A549 (cell line): ENCODE data around the gene TIGIT. TPM values are rescaled to one million over a fixed set of nuclear protein-coding genes. Genes with fewer than 3 reads are reported as not detected.

Experiments used
- ATAC-seq, 2 experiments: fragments of 200-7000 bp in 1 of 2; fragments of >200 bp in 1 of 2; cut with Nextera tagmentation in 1 of 2; cut with Tn5 transposase in 1 of 2; 3 replicates each; pipeline versions ENCODE4 v1.8.0 to v1.9.1; 2018 to 2020; ENCODE audit warnings: mild to moderate bottlenecking in 1 of 2, moderate library complexity in 1 of 2
- CTCF ChIA-PET: fragments of 300-600 bp; sonication (Branson Sonifier 250); formaldehyde crosslinking; extraction: SDS; loops from one replicate; lab custom pipeline; 2021; ENCODE audit warnings: antibody characterized with exemption, inconsistent platforms; lab: Yijun Ruan, JAX
- POLR2A ChIA-PET: fragments of 350-600 bp; formaldehyde crosslinking; extraction: SDS; loops from one replicate; lab custom pipeline; 2021; ENCODE audit warnings: antibody characterized with exemption, inconsistent platforms; lab: Yijun Ruan, JAX
- DNase-seq, 2 experiments: peaks; one replicate each; pipeline versions ENCODE4 v3.0.0 to v3.0.0-alpha.2; 2011 to 2016; ENCODE audit warnings: low read depth in 1 of 2, low spot score in 1 of 2
- FAIRE-seq: peaks from 2 replicates; lab custom pipeline; 2011; peaks lifted over from hg19 to GRCh38; lab: Jason Lieb, UNC
- H3K27ac ChIP-seq, 2 experiments: fragments of >200 bp; sonication (Bioruptor Twin); formaldehyde crosslinking; 3 replicates each; pipeline ENCODE4 v1.5.1; 2016 to 2017
- H3K4me1 ChIP-seq: fragments of >200 bp; sonication (Bioruptor Twin); formaldehyde crosslinking; 3 replicates; pipeline ENCODE4 v1.6.1; 2016
- H3K4me2 ChIP-seq: fragments of >200 bp; sonication (Bioruptor Twin); formaldehyde crosslinking; 3 replicates; pipeline ENCODE4 v1.6.1; 2016
- H3K4me3 ChIP-seq: fragments of >200 bp; sonication (Bioruptor Twin); formaldehyde crosslinking; 3 replicates; pipeline ENCODE4 v1.5.1; 2016
- H3K9me3 ChIP-seq: fragments of >200 bp; sonication (Bioruptor Twin); formaldehyde crosslinking; 3 replicates; pipeline ENCODE4 v1.6.1; 2016
- ATOH8 ChIP-seq: fragments of 250-450 bp; sonication (Bioruptor Pico); IDR thresholded peaks from 2 replicates; pipeline ENCODE4 v1.5.0; 2020; ENCODE audit warnings: low read depth, mild to moderate bottlenecking, moderate library complexity
- CBX2 ChIP-seq: fragments of 200-600 bp; sonication (generic); IDR thresholded peaks from 2 replicates; pipeline ENCODE4 v1.6.1; 2016; ENCODE audit warnings: low read depth, mild to moderate bottlenecking, borderline replicate concordance
- CBX8 ChIP-seq: fragments of 200-600 bp; sonication (generic); IDR thresholded peaks from 2 replicates; pipeline ENCODE4 v1.6.1; 2016
- CEBPB ChIP-seq, 2 experiments: fragments of >200 bp in 1 of 2; sonication (Bioruptor Twin) in 1 of 2; formaldehyde crosslinking in 1 of 2; IDR thresholded peaks; 2 replicates each; pipeline ENCODE4 v1.6.1; 2012 to 2016
- CTCF ChIP-seq: fragments of >200 bp; sonication (Bioruptor Twin); formaldehyde crosslinking; IDR thresholded peaks from 3 replicates; pipeline ENCODE4 v1.5.1; 2016
- EP300 ChIP-seq, 2 experiments: fragments of >200 bp; sonication (Bioruptor Twin); formaldehyde crosslinking; IDR thresholded peaks; 2 replicates in 1 of 2; 3 replicates in 1 of 2; pipeline ENCODE4 v1.6.1; 2016 to 2017
- FOSB ChIP-seq: fragments of 250-450 bp; sonication (Bioruptor Pico); IDR thresholded peaks from 2 replicates; pipeline ENCODE4 v1.5.0; 2020; ENCODE audit warnings: mild to moderate bottlenecking, moderate library complexity
- FOSL2 ChIP-seq, 2 experiments: fragments of 450-650 bp in 1 of 2; fragments of >200 bp in 1 of 2; sonication (Bioruptor Twin) in 1 of 2; formaldehyde crosslinking; IDR thresholded peaks; 2 replicates each; pipeline versions ENCODE4 v1.5.0 to v1.6.1; 2016 to 2020; ENCODE audit warnings: mild to moderate bottlenecking in 1 of 2, moderate library complexity in 1 of 2
- GATA3 ChIP-seq: IDR thresholded peaks from 2 replicates; pipeline ENCODE4 v1.6.1; 2012; ENCODE audit warnings: borderline replicate concordance
- HES2 ChIP-seq: fragments of >200 bp; sonication (Bioruptor Twin); formaldehyde crosslinking; IDR thresholded peaks from 2 replicates; pipeline ENCODE4 v1.6.1; 2016
- HEYL ChIP-seq: fragments of 250-450 bp; sonication (Bioruptor Pico); IDR thresholded peaks from 2 replicates; pipeline ENCODE4 v1.8.0; 2021; ENCODE audit warnings: mild to moderate bottlenecking, moderate library complexity
- HOXB13 ChIP-seq: fragments of 250-450 bp; sonication (Bioruptor Pico); IDR thresholded peaks from 2 replicates; pipeline ENCODE4 v1.5.0; 2020; ENCODE audit warnings: low read depth, mild to moderate bottlenecking, moderate library complexity
- HOXB5 ChIP-seq: fragments of 250-450 bp; sonication (Bioruptor Pico); IDR thresholded peaks from 2 replicates; pipeline ENCODE4 v1.5.0; 2020; ENCODE audit warnings: mild to moderate bottlenecking, moderate library complexity
- JUN ChIP-seq, 2 experiments: fragments of >200 bp; sonication (Bioruptor Twin); formaldehyde crosslinking; IDR thresholded peaks; 2 replicates in 1 of 2; 3 replicates in 1 of 2; pipeline ENCODE4 v1.6.1; 2016 to 2017
- MAFK ChIP-seq: fragments of 450-650 bp; IDR thresholded peaks from 2 replicates; pipeline ENCODE4 v1.6.1; 2014; ENCODE audit not compliant: partially characterized antibody
- MYC ChIP-seq: IDR thresholded peaks from 2 replicates; pipeline ENCODE4 v1.6.1; 2012; ENCODE audit warnings: mild to moderate bottlenecking, inconsistent platforms, low read length, improper control_type of control experiment, borderline replicate concordance
- NPAS2 ChIP-seq: fragments of 250-450 bp; sonication (Bioruptor Pico); IDR thresholded peaks from 2 replicates; pipeline ENCODE4 v1.8.0; 2022; ENCODE audit warnings: mild to moderate bottlenecking, moderate library complexity, borderline replicate concordance
- NR3C1 ChIP-seq: fragments of >200 bp; sonication (Bioruptor Twin); formaldehyde crosslinking; IDR thresholded peaks from 3 replicates; pipeline ENCODE4 v1.6.1; 2017
- POLR2A ChIP-seq: IDR thresholded peaks from 2 replicates; pipeline ENCODE4 v1.6.1; 2012; ENCODE audit warnings: mild to moderate bottlenecking, low read length
- RCOR1 ChIP-seq: fragments of 150-350 bp; IDR thresholded peaks from 2 replicates; pipeline ENCODE4 v1.6.1; 2014; ENCODE audit warnings: antibody characterized with exemption, low read length, low read depth
- REST ChIP-seq: fragments of 200-600 bp; sonication (generic); IDR thresholded peaks from 2 replicates; pipeline ENCODE4 v1.6.1; 2016; ENCODE audit warnings: antibody characterized with exemption, mild to moderate bottlenecking, moderate library complexity
- RFX5 ChIP-seq: fragments of 450-650 bp; IDR thresholded peaks from 2 replicates; pipeline ENCODE4 v1.7.1; 2014; ENCODE audit warnings: antibody characterized with exemption, mild to moderate bottlenecking, moderate library complexity
- TFCP2L1 ChIP-seq: fragments of 250-450 bp; sonication (Bioruptor Pico); IDR thresholded peaks from 2 replicates; pipeline ENCODE4 v1.5.0; 2021; ENCODE audit warnings: mild to moderate bottlenecking
- ZC3H11A ChIP-seq: fragments of 450-650 bp; IDR thresholded peaks from 2 replicates; pipeline ENCODE4 v1.6.1; 2014; ENCODE audit warnings: antibody characterized with exemption, mild to moderate bottlenecking
- ZSCAN20 ChIP-seq: fragments of 250-450 bp; sonication (Bioruptor Pico); IDR thresholded peaks from 2 replicates; pipeline ENCODE4 v1.8.0; 2022; ENCODE audit warnings: mild to moderate bottlenecking, moderate library complexity
- WGBS: methylation state at CpG from one replicate; pipeline ENCODE4 v1.1.6; 2017; ENCODE audit errors: missing lambda C conversion rate; 5-methylcytosine and 5-hydroxymethylcytosine counted together
- polyA minus RNA-seq: library from RNA; depleted of rRNA, polyadenylated mRNA; stranded (reverse); fragments of >200 nt; gene quantifications from 2 replicates; pipeline ENCODE4 v1.2.3, GENCODE V29; 2011; rRNA and poly(A)+ RNA removed
- polyA plus RNA-seq, 4 experiments: library from polyadenylated mRNA; depleted of rRNA in 3 of 4; stranded (reverse); fragments of >200 nt; fragmentation: RNase III in 1 of 4; extraction: RNeasy Plus Mini Kit Qiagen cat#74134 plus additional on column Dnase treatment in 1 of 4; gene quantifications; 2 replicates in 3 of 4; 3 replicates in 1 of 4; pipeline ENCODE4 v1.2.3, GENCODE V29; 2011 to 2017

TIGIT gene
- polyA plus RNA-seq (2011; rRNA removed) (not detected in 2 replicates), polyA plus RNA-seq (2017; fragmentation: RNase III; extraction: RNeasy Plus Mini Kit Qiagen cat#74134 plus additional on column Dnase treatment) (not detected in 3 replicates), polyA minus RNA-seq (not detected in 2 replicates)
- not detected in 2 replicates for polyA plus RNA-seq (2012; cell fraction: cytosol; rRNA removed)
- polyA plus RNA-seq (2012; cell fraction: nucleus; rRNA removed): not detected in 2 replicates

- no peaks in the 10 kb centered on the region for H3K9me3 ChIP-seq
- H3K27ac ChIP-seq: no peak within 1 kb of the TSS
- no peaks in the 10 kb centered on the region for H3K4me1 ChIP-seq
- 75% methylated on average over 7 of the region's 7 CpGs for WGBS
- no peak within 1 kb of the TSS for H3K4me3 ChIP-seq
- ChIA-PET CTCF (interaction anchor here (1.5 kb wide), 1 partner anchor 18 kb away, joined by 4 read pairs; no protein-coding TSS in a partner anchor), POLR2A (no interaction called here)
- DNase-seq: no peak
- TF ChIP-seq CTCF (no peak), NPAS2 (CRISPR knock-in tag) (no peak), POLR2A (no peak), HEYL (CRISPR knock-in tag) (no peak), NR3C1 (no peak), HES2 (no peak), ATOH8 (CRISPR knock-in tag) (no peak), JUN (IDR thresholded peaks at IDR 0.05) (no peak), HOXB13 (CRISPR knock-in tag) (no peak), CEBPB (IDR thresholded peaks at IDR 0.05) (no peak), RCOR1 (no peak)
- no peak for FAIRE-seq
- ATAC-seq: no peak
- no peak within 1 kb of the TSS for H3K4me2 ChIP-seq
Observed at GRCh38 chr3:114293838-114294535, at the start of gene TIGIT. TIGIT (plus strand) TSS chr3:114294028; CDS start chr3:114294062, 34 bp downstream.

GRCh38 chr3:114252954-114253353, 40.9 kb upstream of the TIGIT start:
- CTCF ChIA-PET: no interaction called here
- no peaks in the 10 kb centered on the region for H3K4me1 ChIP-seq
- TF ChIP-seq FOSB (CRISPR knock-in tag): no peak
- TF ChIP-seq ZSCAN20 (CRISPR knock-in tag): no peak
- no peak for TF ChIP-seq MYC
- no peak for TF ChIP-seq MAFK
- TF ChIP-seq TFCP2L1 (CRISPR knock-in tag): no peak
- TF ChIP-seq, all 56 proteins: peak for 0
- FAIRE-seq: no peak
- WGBS: 8% methylated on average over 1 of the region's 1 CpG
- Histone ChIP-seq H3K4me3 (no peak overlapping the region), H3K9me3 (no peaks in the 10 kb centered on the region), H3K27ac (no peak overlapping the region), H3K4me2 (no peak overlapping the region)
- no peak for ATAC-seq
- no peak for DNase-seq
- POLR2A ChIA-PET: no interaction called here

- FAIRE-seq (no peak), DNase-seq (no peak), ATAC-seq (no peak; a peak in 1 of 6 replicates)
- Histone ChIP-seq H3K9me3 (0 out of 3 replicates have a peak, but pooled peaks cover 3% of the 10 kb centered on the region), H3K27ac (no peak overlapping the region), H3K4me1 (no peaks in the 10 kb centered on the region), H3K4me3 (no peak overlapping the region), H3K4me2 (no peak overlapping the region)
- CTCF ChIA-PET: no interaction called here
- POLR2A ChIA-PET: no interaction called here
- 14% methylated on average over 1 of the region's 1 CpG for WGBS
- TF ChIP-seq RCOR1 (no peak), TFCP2L1 (CRISPR knock-in tag) (no peak), NR3C1 (no peak), EP300 (IDR thresholded peaks at IDR 0.05) (no peak), CBX8 (no peak), CBX2 (no peak), JUN (IDR thresholded peaks at IDR 0.05) (no peak), RFX5 (no peak), GATA3 (no peak), ATOH8 (CRISPR knock-in tag) (no peak), FOSL2 (IDR thresholded peaks at IDR 0.05) (no peak), FOSL2 (CRISPR knock-in tag; IDR thresholded peaks at IDR 0.05) (no peak), ZC3H11A (no peak), HOXB5 (no peak), REST (no peak), ZSCAN20 (CRISPR knock-in tag) (no peak)
Observed at GRCh38 chr3:114253505-114253904, 40.3 kb upstream of the TIGIT start.
